Hindlimb muscle (tissue), 1 donor: ENCODE measurements around the gene BUB1B. TPM values are rescaled to one million over a fixed set of nuclear protein-coding genes. Genes with fewer than 3 reads are reported as not detected.
A peak's percentile ranks its signal among the peaks of the same experiment; 100 is the strongest.

Experiments used
- DNase-seq: peaks from one replicate; pipeline ENCODE4 v3.0.0-alpha.2; 2013
- polyA plus RNA-seq: library from polyadenylated mRNA; unstranded; fragments of 120-200 nt; gene quantifications from one replicate; pipeline ENCODE4 v1.2.1, GENCODE V29; 2013; ENCODE audit not compliant: insufficient read length

The BUB1B gene
- polyA plus RNA-seq, 1 donor: 7.8 TPM

DNA sequence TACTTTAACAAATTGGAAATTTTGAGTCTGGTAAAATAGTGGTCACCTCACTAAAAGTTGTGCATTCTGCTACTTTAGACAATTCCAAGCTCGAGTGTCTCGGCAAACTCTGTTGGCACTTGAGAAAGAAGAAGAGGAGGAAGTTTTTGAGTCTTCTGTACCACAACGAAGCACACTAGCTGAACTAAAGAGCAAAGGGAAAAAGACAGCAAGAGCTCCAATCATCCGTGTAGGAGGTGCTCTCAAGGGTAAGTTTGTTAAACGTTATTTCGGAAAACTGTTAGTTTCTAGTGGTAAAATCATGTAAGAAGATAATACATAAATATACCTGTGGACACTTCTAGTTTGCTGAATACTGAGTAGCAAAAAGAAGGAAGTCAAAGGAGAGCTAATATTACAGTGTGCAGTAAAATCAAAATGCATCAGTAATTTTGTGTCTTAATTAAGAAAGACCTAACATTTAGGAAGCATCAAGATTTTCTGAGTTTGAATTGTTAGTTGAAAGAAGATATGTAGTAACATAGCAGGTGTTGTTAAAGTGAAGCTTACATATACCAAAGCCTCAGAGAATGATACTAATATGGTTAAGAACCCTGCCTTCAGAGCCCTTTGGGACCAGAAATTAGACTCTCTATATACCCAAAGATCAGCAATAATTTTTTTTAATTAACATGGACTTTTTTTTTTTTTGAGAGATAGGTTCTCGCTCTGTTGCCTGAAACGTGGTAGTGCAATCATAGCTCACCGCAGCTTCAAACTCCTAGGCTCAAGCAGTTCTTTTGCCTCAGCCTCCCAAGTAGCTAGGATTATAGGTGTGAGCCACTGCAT lies 23.0 kb downstream of the BUB1B start:
- DNase-seq: no peak

DNA sequence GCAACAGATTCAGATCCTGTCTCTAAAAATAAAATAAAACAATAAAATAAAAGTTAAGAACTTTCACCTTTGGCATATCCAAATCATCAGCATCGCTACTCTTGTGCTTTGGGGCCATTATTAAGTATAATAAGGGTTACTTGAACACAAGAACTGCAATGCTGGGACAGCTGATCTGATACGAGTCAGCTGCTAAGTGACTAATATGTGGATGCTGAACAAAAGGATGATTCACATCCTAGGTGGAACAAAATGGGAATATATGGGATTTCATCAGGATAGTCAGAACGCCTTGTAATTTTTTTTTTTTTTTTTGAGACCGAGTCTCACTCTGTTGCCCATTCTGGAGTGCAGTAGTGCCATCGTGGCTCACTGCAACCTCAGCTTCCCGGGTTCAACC lies 29.7 kb downstream of the BUB1B start:
- no peak for DNase-seq

DNA sequence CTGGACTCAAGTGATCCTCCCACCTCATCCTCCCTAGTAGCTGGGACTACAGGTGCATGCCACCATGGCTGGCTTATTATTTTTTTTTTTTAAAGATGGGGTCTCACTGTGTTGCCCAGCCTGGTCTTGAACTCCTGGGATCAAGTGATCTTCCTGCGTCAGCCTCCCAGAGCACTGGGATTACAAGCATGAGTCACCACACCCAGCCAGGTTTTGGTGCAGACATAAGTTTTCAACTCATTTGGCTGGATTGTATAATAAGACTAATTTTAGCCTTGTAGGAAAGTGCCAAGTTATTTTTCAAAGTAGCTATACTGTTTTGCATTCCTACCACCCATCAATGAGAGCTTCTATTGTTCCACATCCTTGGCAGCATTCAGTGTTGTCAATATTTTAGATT lies 32.1 kb downstream of the BUB1B start:
- no peak for DNase-seq

DNA sequence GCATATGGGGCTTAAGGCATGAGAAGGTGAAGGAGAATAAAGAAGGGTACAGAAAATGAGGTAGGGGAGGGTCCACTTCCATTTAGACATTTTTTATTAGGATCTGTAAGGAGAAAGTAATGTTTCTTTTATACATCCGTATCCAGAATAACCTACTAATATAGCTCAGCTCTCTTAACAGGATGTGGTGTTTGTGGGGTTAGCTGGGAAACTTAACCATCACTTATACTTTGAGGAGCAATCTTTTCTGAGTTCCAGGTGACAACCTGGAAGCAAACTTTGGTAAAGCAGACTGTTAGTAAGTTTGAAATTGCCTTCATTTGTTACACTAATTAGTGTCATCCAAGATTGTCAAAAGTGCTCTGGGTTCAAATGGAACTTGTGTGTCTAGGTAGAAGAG lies 36.6 kb downstream of the BUB1B start:
- DNase-seq: no peak

GRCh38 chr15:40198355-40199085 lies 37.7 kb downstream of the BUB1B start:
- DNase-seq: no peak

DNA sequence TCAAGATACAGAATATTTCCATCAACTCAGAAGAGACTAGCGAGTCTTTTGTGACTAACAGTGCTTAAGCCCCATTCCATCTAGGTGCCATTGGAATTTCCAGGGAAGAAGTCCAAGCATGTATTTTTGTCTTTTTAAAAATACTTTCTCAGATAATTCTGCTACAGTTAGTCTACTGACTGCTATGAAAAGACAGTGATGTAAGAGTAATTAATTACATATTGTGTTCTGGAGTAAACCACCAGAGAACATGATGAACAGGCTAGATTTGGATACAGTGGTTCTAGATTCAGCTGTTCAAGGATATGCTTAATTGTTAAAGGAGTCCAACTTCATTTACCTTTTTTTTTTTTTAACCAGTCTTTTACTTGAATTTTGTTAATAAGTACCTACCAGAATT lies 43.2 kb downstream of the BUB1B start:
- no peak for DNase-seq

DNA sequence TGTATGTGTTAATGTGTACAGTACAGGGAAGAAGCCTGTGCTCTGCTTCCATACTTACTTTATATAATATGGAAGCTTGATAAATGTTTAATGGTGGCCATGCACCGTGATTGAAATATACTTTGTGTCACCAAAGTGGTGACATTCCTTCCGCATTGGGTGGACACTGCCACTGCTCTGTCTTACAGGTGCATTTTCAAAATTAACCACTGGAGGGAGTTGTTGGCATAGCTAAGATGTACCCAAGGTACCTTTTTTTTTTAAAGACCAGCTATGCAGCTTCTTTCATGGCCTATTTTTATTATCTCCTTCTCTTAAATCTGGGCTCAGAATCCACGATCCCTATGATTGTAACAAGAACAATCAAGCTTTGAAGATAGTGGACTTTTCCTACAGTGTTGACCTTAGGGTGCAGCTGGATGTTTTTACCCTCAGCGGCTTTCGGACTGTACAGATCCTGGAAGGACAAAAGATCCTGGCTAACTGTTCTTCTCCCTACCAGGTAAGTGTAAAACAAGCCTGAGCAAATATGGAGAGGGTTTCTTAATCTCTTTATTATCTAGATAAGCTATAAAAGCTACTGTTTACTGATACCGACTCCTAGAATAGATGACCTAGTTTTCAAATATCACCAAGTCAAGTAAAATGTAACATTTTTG lies 56.4 kb downstream of the BUB1B start:
- peak; percentile 75 for DNase-seq

DNA sequence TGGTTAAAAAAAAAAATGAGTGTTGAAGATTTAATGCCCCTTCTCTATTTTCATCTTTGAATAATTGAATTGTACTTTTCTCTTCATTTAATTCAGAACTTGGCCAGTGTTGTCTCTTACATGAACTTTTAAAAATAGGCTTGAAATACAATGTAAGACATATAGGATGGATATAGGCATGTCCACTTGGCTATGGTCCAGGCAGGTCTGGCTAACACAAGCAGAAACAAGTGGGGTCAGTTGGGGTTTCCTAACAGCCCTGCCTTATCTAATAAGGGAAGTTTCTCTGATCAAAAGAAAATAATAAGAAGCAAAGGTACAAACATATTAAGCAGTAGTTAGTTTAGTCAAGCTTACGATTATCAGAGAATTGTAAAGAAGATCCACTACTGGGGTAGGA lies 58.9 kb downstream of the BUB1B start:
- DNase-seq: no peak

DNA sequence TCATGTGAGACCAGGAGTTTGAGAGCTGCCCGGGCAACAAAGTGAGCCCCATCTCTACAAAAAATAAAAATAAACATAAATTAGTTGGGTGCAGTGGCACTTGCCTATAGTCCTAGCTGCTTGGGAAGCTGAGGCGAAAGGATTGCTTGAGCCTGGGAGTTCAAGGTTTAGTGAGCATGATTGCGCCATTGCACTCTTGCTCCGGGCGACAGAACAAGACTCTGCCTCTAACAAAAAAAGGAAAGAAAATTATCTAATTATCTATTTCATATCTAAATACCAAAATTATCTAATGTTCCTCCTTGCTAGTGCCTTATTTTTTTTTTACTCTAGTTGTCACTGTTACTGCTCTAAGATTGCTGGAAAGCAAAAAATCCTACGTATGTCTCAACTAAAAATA lies 61.3 kb downstream of the BUB1B start:
- no peak for DNase-seq

DNA sequence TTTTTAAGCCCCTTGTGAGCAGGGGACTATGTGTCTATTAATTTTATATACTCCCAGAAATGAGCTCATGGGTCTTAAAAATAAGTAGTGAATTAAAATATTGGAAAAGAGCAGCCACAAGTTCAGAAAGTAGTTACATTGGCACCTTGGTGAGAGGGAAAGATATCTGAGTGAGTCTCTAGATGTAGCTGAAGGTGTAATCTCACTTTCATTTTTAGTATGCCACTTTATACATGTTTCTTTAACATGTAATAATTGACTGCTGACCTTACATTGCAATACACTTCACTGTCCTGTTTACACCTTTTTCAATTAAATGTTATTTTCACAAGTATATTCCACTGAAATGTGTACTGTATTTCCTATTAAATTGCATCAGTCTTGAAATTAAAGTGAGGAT lies 65.9 kb downstream of the BUB1B start:
- no peak for DNase-seq

GRCh38 chr15:40229316-40229715 lies 68.4 kb downstream of the BUB1B start:
- no peak for DNase-seq

DNA sequence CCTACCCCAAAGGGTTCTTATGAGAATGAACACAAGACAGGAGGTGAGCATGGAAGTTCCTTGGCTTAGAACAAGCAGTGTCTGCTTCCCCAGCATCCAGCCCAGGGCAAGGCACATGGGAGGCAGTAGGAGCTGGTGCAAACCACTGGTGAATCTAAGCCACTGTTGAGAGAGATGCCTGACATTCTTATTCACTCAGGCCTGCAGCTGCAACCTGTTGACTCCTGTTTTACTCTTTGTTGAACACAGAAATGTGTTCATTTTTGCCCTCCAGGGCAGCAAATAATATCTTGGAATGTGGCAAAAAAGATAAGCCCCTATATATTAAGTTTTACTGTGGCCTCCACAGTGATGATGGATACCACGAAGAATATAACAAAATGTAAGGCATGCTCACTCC lies 69.1 kb downstream of the BUB1B start:
- DNase-seq: no peak

DNA sequence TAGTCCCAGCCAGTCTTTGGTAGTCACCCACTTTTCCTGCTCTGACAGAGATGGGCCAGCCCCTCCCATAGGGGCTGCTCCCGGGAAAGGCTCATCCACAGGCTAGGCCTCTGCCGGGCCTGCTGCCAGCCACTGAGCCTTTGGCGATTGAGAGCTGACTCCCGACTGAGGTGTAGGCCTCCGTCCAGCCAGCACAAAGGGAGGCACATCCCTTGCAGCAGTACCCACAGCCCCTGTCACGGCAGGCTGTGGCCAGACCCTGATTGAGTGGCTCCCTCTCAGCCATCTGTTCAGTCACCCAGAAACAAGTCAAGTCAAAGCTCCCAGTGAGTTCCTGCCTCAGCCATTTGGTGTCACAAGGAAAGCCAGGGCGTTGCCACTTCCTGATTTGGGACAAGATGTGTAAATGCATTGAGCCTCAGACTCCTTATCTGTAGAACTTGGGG lies 71.8 kb downstream of the BUB1B start:
- no peak for DNase-seq

DNA sequence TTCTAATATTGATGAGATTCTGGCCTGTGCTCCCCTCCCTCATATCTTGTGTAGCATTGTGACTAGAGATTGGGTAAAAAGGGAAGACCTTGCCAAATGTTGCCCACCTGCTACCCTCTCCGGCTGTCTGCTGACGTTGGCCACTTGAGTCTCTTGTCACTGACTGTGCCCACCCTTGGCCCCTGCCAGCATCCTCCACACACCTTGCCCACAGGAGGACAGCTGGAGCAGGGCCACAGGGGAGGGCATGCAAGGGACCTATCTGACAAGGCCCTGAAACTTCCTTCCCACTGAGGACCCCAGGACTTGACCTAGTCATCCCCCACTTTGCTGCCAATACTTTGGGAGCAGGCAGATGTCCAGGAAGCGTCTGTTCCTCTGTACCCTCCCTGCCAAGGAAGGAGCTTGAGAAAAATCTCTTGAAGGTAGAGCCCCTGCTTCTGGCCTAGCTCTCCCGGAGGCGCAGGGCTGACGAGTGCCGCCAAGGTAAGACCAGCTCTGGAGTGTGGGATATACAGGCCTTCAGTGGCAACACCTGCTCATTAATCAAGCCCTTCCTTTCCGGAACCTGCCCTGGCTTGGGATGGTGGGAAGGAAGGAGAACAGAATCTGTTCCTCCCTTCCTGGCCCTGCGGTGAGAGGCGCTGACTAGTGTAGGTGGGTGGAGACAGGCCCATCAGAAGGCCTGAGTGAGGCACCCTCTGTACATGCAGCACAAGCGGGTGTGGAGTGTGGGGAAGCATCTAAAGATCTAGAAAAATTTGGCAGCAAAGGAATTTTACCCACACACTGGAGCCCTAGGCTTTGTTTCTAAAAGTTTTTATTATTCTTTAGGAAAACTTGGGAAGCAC lies 73.1 kb downstream of the BUB1B start:
- no peak for DNase-seq

GRCh38 chr15:40234783-40235182 lies 73.9 kb downstream of the BUB1B start:
- no peak for DNase-seq

DNA sequence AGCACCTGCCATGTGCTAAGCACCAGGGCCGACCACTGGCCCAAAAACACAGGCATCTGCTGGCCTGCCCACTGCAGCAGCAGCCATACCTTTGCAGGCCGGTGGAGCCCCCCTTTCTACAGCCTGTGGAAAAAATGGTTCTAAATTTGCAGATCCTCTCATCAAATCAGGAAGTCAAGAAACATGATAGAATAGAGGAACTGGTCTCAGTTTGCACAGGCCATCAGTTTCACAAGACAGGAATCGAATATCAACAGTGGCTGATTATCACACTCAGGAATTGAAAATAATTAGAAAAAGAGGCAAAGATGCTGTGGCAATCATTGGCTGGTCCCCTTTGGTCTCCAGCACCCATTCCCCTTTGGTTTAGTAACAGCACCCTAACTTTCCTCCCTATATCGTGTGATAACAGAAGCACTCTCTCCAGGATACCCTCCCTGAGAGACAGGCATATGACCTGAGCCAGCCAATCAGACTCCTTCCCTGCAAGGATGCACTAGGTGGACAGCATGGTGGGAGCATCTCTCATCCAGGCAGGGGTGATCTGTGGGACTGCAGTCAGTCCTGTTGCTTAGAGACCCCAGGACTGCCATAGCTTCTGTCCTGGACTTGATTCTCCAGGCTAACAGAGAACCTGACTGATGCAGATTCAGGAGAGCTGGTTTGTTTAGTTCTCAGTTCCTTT lies 74.5 kb downstream of the BUB1B start:
- DNase-seq: no peak

DNA sequence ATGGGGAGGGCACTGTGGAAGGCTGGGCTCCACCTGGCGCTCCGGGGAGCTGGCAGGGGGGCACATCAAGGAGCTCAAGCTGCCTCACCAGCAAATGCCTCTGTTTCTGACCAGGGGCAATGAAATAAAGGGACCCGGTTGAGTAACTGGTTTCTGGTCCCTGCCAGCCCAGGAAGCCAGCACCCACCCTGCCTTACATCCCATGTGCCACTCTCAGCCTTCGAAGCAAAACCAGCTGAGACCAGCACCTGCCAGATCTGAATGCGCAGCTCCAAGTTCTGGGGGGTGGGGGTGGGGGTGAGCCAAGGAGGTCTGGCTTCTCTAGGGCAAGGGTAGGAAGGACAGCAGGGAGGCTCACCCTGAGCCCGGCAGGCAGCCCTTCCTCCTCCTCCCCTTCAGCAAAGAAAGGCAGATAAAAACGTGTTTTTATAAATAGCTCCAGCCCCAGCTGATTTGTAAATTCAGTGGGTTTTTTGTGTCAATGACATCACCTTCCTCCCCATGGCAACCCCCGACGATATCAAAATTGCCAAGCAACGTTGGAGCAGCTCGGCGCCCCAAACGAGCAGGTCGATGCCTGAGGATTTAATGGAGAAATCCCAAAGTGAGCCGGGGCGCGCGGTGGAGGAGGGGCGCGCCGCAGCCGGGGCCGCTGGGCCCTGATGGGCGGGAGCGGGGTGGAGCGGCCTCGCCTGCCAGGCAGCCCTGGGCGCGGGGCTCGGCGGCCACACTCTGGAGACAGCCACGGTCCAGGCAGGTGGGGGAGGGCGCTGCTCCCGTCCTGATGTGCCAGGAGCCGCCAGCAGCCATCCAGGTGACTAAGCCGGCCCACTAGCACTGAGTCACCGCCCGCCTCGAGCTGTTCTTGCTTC lies 77.9 kb downstream of the BUB1B start, which contains the start of gene PAK6:
Gene PAK6 (plus strand): TSS at position 532 of the 872 bp plus-strand sequence. CDS start 25,723 bp downstream, outside the sequence.
- DNase-seq: peak; percentile 26

DNA sequence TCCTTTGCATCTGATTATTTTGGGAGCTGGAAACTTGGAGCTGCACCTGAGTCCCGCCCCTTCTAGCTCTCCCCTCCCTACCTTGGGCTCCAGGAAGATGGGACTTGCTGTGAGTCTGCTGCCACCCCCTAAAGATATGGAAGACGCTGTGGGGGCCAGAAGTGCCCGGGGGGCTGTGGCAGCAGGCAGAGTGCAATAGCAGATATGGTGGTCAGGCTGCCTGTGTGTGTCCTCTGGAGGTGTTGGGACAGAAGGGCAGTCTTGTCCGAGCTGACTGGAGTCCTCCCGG lies 78.5 kb downstream of the BUB1B start:
- DNase-seq: no peak

- no peak for DNase-seq
Measured at GRCh38 chr15:40239693-40240618, 79.1 kb downstream of the BUB1B start.
